Transverse colon (tissue), 4 donors: ENCODE results near the gene TARP.

Source experiments
- DNase-seq: peaks from one replicate; pipeline ENCODE4 v3.0.0-alpha.2; 2019
- H3K27ac ChIP-seq, 4 donors: fragments of 200-600 bp; sonication (generic); 2 replicates each; pipeline ENCODE4 v1.5.1; 2016 to 2018; ENCODE audit warnings: inconsistent platforms in 4 of 4
- H3K27me3 ChIP-seq: fragments of 200-600 bp; sonication (generic); 2 replicates; pipeline ENCODE4 v1.5.1; 2017; ENCODE audit warnings: inconsistent platforms
- H3K36me3 ChIP-seq, 4 donors: fragments of 200-600 bp; sonication (generic); 2 replicates each; pipeline ENCODE4 v1.5.1; 2017 to 2019; ENCODE audit warnings: inconsistent platforms in 4 of 4
- H3K4me1 ChIP-seq, 4 donors: fragments of 200-600 bp; sonication (generic); 2 replicates each; pipeline ENCODE4 v1.5.1; 2017 to 2020; ENCODE audit warnings: inconsistent platforms in 4 of 4
- H3K4me3 ChIP-seq, 4 donors: fragments of 200-600 bp; sonication (generic); 1 replicate in 1 of 4; 2 replicates in 3 of 4; pipeline versions ENCODE4 v1.5.1 to v1.6.1; 2017 to 2019; ENCODE audit warnings: inconsistent platforms in 4 of 4
- H3K9me3 ChIP-seq, 2 donors: fragments of 200-600 bp; sonication (generic); 2 replicates each; pipeline ENCODE4 v1.5.1; 2017 to 2019; ENCODE audit warnings: inconsistent platforms in 2 of 2
- EP300 ChIP-seq: sonication (generic); formaldehyde crosslinking; IDR thresholded peaks from one replicate; pipeline ENCODE4 v1.6.1; 2017; ENCODE audit warnings: antibody characterized with exemption, low read depth
- POLR2A ChIP-seq: fragments of 450-650 bp; IDR thresholded peaks from one replicate; pipeline ENCODE4 v1.6.1; 2016; ENCODE audit warnings: antibody characterized with exemption, mild to moderate bottlenecking, moderate library complexity
- POLR2AphosphoS5 ChIP-seq, 3 donors: sonication (generic); formaldehyde crosslinking; IDR thresholded peaks; one replicate each; pipeline ENCODE4 v1.6.1; 2016; ENCODE audit warnings: antibody characterized with exemption in 3 of 3
- WGBS, 2 donors: methylation state at CpG; one replicate each; pipeline ENCODE4 v1.1.5; 2018; ENCODE audit warnings: low coverage in 1 of 2; 5-methylcytosine and 5-hydroxymethylcytosine counted together
- in situ Hi-C, 4 donors: fragments of 200-750 bp; cut with MboI; loops; one replicate each; pipeline versions ENCODE4 v1.15.0 to v1.15.1; 2017; ENCODE audit warnings: low sequenced_read_pairs in 3 of 4, low pct_ligation_motif_present in 1 of 4, low pct_unique_long_range_greater_than_20kb in 1 of 4
- intact Hi-C: fragments of 100-400 bp; cut with DNase I; formaldehyde crosslinking; loops from one replicate; pipeline ENCODE4 v1.15.1; 2023; ENCODE audit warnings: low total_unique reads
- TF ChIP-seq, protein P1 (sequence below), 5 experiments: fragments of 200-600 bp in 3 of 5; fragments of 450-650 bp in 2 of 5; sonication (generic) in 3 of 5; IDR thresholded peaks; 1 replicate in 2 of 5; 2 replicates in 3 of 5; pipeline ENCODE4 v1.5.1; 2016 to 2017; ENCODE audit warnings: antibody characterized with exemption in 5 of 5, inconsistent platforms in 3 of 5, mild to moderate bottlenecking in 2 of 5, moderate library complexity in 1 of 5

TARP gene

DNA sequence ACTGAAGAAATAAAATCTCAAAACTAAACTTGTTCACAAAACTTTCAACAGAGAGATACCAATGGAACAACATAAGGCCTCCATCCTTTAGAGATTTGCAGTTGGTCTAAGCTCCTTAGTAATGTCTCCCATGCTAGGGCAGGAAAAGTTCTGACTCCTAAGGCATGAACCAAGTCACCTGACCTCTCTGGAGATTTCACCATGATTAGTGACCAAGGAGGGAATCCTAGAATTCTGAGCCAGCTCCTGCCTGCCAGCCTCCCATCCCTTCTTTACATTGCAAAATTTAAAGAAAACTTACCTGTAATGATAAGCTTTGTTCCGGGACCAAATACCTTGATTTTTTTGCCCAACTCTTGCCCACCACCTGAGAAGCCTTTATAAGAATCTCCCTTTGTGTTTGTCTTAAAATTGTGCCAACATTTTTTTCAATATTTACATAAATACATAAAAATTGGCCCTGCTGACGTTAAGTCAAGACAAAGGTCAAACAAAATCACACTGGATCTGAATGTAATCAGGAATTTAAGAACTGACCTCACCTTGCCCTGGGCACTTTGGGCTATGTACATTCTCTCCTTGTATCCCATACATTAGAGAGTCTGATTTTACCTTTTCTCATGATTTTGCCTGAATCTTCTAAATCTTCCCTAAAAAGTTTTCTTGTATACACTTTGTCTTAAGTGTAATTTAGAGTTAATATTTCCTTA, at the start of gene TARP:
TSS of gene TARP (minus strand) at position 351 of the 710 bp plus-strand sequence.
- Histone ChIP-seq H3K4me1 (no peaks in the 10 kb centered on the region), H3K4me3 (no peak within 1 kb of the TSS), H3K36me3 (no peaks in the 10 kb centered on the region), H3K9me3 (no peaks in the 10 kb centered on the region), H3K27me3 (no peaks in the 10 kb centered on the region), H3K27ac (no peak within 1 kb of the TSS)
- in situ Hi-C loops (no loop called here), intact Hi-C loops (no loop called here)
- no peak for TF ChIP-seq EP300
- TF ChIP-seq, protein P1, sequence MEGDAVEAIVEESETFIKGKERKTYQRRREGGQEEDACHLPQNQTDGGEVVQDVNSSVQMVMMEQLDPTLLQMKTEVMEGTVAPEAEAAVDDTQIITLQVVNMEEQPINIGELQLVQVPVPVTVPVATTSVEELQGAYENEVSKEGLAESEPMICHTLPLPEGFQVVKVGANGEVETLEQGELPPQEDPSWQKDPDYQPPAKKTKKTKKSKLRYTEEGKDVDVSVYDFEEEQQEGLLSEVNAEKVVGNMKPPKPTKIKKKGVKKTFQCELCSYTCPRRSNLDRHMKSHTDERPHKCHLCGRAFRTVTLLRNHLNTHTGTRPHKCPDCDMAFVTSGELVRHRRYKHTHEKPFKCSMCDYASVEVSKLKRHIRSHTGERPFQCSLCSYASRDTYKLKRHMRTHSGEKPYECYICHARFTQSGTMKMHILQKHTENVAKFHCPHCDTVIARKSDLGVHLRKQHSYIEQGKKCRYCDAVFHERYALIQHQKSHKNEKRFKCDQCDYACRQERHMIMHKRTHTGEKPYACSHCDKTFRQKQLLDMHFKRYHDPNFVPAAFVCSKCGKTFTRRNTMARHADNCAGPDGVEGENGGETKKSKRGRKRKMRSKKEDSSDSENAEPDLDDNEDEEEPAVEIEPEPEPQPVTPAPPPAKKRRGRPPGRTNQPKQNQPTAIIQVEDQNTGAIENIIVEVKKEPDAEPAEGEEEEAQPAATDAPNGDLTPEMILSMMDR (IDR thresholded peaks at IDR 0.05) = no peak
- TF ChIP-seq POLR2AphosphoS5 (IDR thresholded peaks at IDR 0.05) = no peak
- no peak for TF ChIP-seq POLR2A
- 59 to 60% methylated on average over 2 of the region's 2 CpGs for WGBS, 2 donors
- DNase-seq = no peak

DNA sequence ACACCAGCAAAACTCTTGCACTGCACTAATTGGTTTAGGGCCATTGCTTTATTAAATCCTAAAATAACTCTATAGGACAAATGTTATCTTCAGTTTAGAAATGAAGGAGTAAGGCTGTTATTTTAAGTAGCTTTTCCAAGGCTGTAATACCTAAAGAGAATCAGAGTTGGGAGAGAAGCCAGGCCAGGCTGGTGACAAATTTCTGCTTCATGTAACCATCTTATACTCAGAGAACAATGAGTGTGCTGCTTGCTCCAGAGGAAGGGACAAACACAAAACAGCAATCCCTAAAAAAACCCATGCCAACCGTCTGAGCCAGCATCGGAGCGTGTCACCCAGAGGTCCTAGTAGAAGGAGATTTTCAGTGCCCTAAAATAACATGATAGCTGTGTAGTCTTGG, 49.7 kb upstream of the TARP start:
- H3K27me3 ChIP-seq = no peaks in the 10 kb centered on the region
- no peak overlapping the region for H3K27ac ChIP-seq
- WGBS, 2 donors = 64 to 93% methylated on average over 3 of the region's 3 CpGs
- peaks cover 0 to 3% (median 0%) of the 10 kb centered on the region in 4 donors for H3K4me1 ChIP-seq
- no peak overlapping the region for H3K4me3 ChIP-seq
- H3K9me3 ChIP-seq = no peaks in the 10 kb centered on the region
- in situ Hi-C loops (no loop called here), intact Hi-C loops (no loop called here)
- TF ChIP-seq EP300 (no peak), POLR2A (no peak), POLR2AphosphoS5 (IDR thresholded peaks at IDR 0.05) (no peak)
- TF ChIP-seq, protein P1 (IDR thresholded peaks at IDR 0.05) = no peak
- H3K36me3 ChIP-seq = no peaks in the 10 kb centered on the region
- DNase-seq = no peak

DNA sequence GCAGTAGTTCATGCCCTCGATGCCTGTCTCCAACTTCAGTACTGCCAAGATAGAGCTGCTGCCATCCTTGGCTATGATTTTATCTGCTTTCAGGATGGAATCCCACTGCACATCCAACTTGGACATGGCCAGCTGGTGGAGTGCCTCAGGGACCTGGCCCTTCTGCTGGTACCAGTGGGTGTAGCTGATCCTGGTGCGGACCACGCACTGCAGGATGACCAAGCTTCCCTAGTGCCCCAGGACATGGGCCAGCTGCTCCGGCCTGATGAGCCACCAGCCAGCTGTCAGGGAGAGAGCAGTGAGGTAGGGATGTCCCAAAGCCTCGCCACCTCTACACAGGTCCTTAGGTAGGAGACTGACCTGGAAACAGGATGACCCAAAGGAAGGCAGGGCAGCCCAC, 49.0 kb upstream of the TARP start:
- Histone ChIP-seq H3K4me1 (peaks cover 0 to 3% (median 0%) of the 10 kb centered on the region in 4 donors), H3K9me3 (no peaks in the 10 kb centered on the region), H3K27ac (no peak overlapping the region), H3K36me3 (no peaks in the 10 kb centered on the region), H3K27me3 (no peaks in the 10 kb centered on the region), H3K4me3 (no peak overlapping the region)
- no peak for DNase-seq
- intact Hi-C loops = no loop called here
- in situ Hi-C loops = no loop called here
- no peak for TF ChIP-seq POLR2A
- no peak for TF ChIP-seq EP300
- TF ChIP-seq POLR2AphosphoS5 (IDR thresholded peaks at IDR 0.05) = no peak
- TF ChIP-seq, protein P1 (IDR thresholded peaks at IDR 0.05) = no peak
- WGBS, 2 donors = 90% methylated on average over 5 of the region's 5 CpGs; no CpG with 5 or more reads in 1 of the 2 donors

DNA sequence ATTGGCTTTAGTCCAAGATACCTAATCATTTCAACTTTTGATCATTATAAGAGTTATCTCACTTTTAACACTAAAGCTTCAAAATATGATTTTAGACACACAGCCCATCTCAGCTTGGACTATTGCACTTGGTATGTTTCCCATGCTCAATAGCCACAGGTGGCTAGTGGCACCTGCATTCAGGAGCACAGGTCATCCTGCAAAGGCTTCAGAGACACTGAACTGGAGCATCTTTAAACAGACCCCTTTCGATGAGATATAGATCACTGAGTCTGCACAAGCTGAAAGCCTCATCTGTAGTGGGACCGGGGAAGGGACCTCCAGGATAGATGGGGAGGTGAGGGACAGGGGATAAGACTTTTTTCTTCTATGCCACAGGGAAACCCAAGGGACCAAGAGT, 48.5 kb upstream of the TARP start:
- WGBS, 2 donors = 93% methylated on average over 2 of the region's 2 CpGs; no CpG with 5 or more reads in 1 of the 2 donors
- H3K36me3 ChIP-seq = no peaks in the 10 kb centered on the region
- no peak overlapping the region for H3K4me3 ChIP-seq
- DNase-seq = no peak
- H3K9me3 ChIP-seq = no peaks in the 10 kb centered on the region
- H3K4me1 ChIP-seq = peaks cover 0 to 3% (median 0%) of the 10 kb centered on the region in 4 donors
- TF ChIP-seq EP300 = no peak
- TF ChIP-seq, protein P1 (IDR thresholded peaks at IDR 0.05) = no peak
- TF ChIP-seq POLR2AphosphoS5 (IDR thresholded peaks at IDR 0.05) = no peak
- TF ChIP-seq POLR2A = no peak
- no peak overlapping the region for H3K27ac ChIP-seq
- intact Hi-C loops (no loop called here), in situ Hi-C loops (no loop called here)
- no peaks in the 10 kb centered on the region for H3K27me3 ChIP-seq
